H1 (cell line): ENCODE measurements around the gene PHC2. TPM values are rescaled to one million over a fixed set of nuclear protein-coding genes. Genes with fewer than 3 reads are reported as not detected.

ENCODE experiments used
- CTCF ChIA-PET: fragments of 300-600 bp; sonication (Branson Sonifier 250); formaldehyde crosslinking; loops from one replicate; lab custom pipeline; 2021; ENCODE audit not compliant: partially characterized antibody; lab: Charles Lee
- POLR2A ChIA-PET: fragments of 300-600 bp; sonication (Branson Sonifier 250); formaldehyde crosslinking; loops from one replicate; lab custom pipeline; 2021; ENCODE audit warnings: inconsistent platforms; ENCODE audit not compliant: partially characterized antibody; lab: Charles Lee
- DNase-seq, 2 experiments: peaks; one replicate each; pipeline versions ENCODE4 v3.0.0 to v3.0.0-alpha.2; 2010 to 2022; ENCODE audit warnings: low spot score in 2 of 2, low read depth in 1 of 2, mixed read lengths in 1 of 2
- FAIRE-seq: peaks from 2 replicates; lab custom pipeline; 2011; peaks lifted over from hg19 to GRCh38; lab: Jason Lieb, UNC
- H2AFZ ChIP-seq: 2 replicates; pipeline ENCODE4 v1.8.1; 2012; ENCODE audit warnings: low read length, inconsistent platforms
- H2AK5ac ChIP-seq: 2 replicates; pipeline ENCODE4 v1.6.1; 2013; ENCODE audit warnings: low read depth, low read length
- H2BK120ac ChIP-seq: replicated peaks from 2 replicates; pipeline ENCODE3; 2013; ENCODE audit warnings: low read depth, low read length, inconsistent platforms
- H2BK12ac ChIP-seq: 2 replicates; pipeline ENCODE4 v1.6.1; 2013; ENCODE audit warnings: low read depth, low read length
- H2BK15ac ChIP-seq: 2 replicates; pipeline ENCODE4 v1.6.1; 2013; ENCODE audit warnings: low read length
- H2BK20ac ChIP-seq: 2 replicates; pipeline ENCODE4 v1.6.1; 2013; ENCODE audit warnings: low read length
- H2BK5ac ChIP-seq: 2 replicates; pipeline ENCODE4 v1.6.1; 2013; ENCODE audit warnings: low read depth, low read length
- H3K14ac ChIP-seq: 2 replicates; pipeline ENCODE4 v1.6.1; 2013; ENCODE audit warnings: inconsistent platforms; ENCODE audit not compliant: insufficient read length
- H3K18ac ChIP-seq: 2 replicates; pipeline ENCODE4 v1.6.1; 2013; ENCODE audit warnings: low read length; ENCODE audit errors: extremely low read depth
- H3K23ac ChIP-seq: 2 replicates; pipeline ENCODE4 v1.6.1; 2013; ENCODE audit warnings: inconsistent platforms; ENCODE audit not compliant: insufficient read length
- H3K23me2 ChIP-seq: 2 replicates; pipeline ENCODE4 v1.6.1; 2013; ENCODE audit warnings: low read depth, low read length
- H3K27ac ChIP-seq: 2 replicates; pipeline ENCODE4 v1.6.1; 2011; ENCODE audit warnings: low read depth, low read length, inconsistent platforms
- H3K27me3 ChIP-seq, 4 experiments: replicated peaks in 1 of 4; 1 replicate in 1 of 4; 2 replicates in 3 of 4; pipeline versions ENCODE4 v1.6.1 to v1.8.1; 2011 to 2013; ENCODE audit warnings: low read length in 3 of 4, mild to moderate bottlenecking in 3 of 4, inconsistent platforms in 2 of 4, mixed read lengths in 2 of 4, moderate library complexity in 1 of 4; ENCODE audit not compliant: control insufficient read depth in 3 of 4, insufficient read depth in 3 of 4; ENCODE audit errors: extremely low read depth in 1 of 4
- H3K36me3 ChIP-seq, 4 experiments: 2 replicates each; pipeline versions ENCODE4 v1.6.1 to v1.8.1; 2011 to 2013; ENCODE audit warnings: mild to moderate bottlenecking in 4 of 4, low read length in 3 of 4, moderate library complexity in 2 of 4, control low read depth in 1 of 4, inconsistent platforms in 1 of 4; ENCODE audit not compliant: insufficient read depth in 4 of 4, control insufficient read depth in 2 of 4
- H3K4ac ChIP-seq: replicated peaks from 2 replicates; pipeline ENCODE3; 2013; ENCODE audit warnings: low read length, low read depth, mixed read lengths, inconsistent platforms; ENCODE audit not compliant: insufficient read length
- H3K4me1 ChIP-seq, 4 experiments: replicated peaks in 1 of 4; 1 replicate in 1 of 4; 2 replicates in 3 of 4; pipeline versions ENCODE4 v1.6.1 to v1.8.1; 2011 to 2013; ENCODE audit warnings: low read length in 3 of 4, inconsistent platforms in 2 of 4, mixed read lengths in 1 of 4; ENCODE audit not compliant: insufficient read depth in 4 of 4, control insufficient read depth in 3 of 4
- H3K4me2 ChIP-seq, 2 experiments: 2 replicates each; pipeline versions ENCODE4 v1.6.1 to v1.8.1; 2011 to 2013; ENCODE audit warnings: low read depth in 2 of 2, low read length in 2 of 2, control low read depth in 1 of 2, inconsistent platforms in 1 of 2, mild to moderate bottlenecking in 1 of 2; ENCODE audit not compliant: insufficient read depth in 1 of 2
- H3K4me3 ChIP-seq, 4 experiments: fragments of 200-600, 300-600 bp in 1 of 4; sonication (generic), shearing (Covaris generic), sonication (Bioruptor Twin) in 1 of 4; 2 replicates each; pipeline versions ENCODE4 v1.5.1 to v1.8.1; 2011 to 2016; ENCODE audit warnings: low read length in 4 of 4, low read depth in 3 of 4, control low read depth in 2 of 4, inconsistent platforms in 2 of 4, mild to moderate bottlenecking in 2 of 4, mixed read lengths in 1 of 4, moderate library complexity in 1 of 4; ENCODE audit not compliant: insufficient read depth in 2 of 4; ENCODE audit errors: extremely low read depth in 1 of 4
- H3K56ac ChIP-seq: replicated peaks from 2 replicates; pipeline ENCODE3; 2013; ENCODE audit warnings: low read depth, mild to moderate bottlenecking, mixed read lengths, low read length, inconsistent platforms; ENCODE audit not compliant: insufficient read length
- H3K79me1 ChIP-seq: 2 replicates; pipeline ENCODE4 v1.6.1; 2013; ENCODE audit warnings: low read depth, low read length, control low read depth
- H3K79me2 ChIP-seq, 2 experiments: 2 replicates each; pipeline versions ENCODE4 v1.6.1 to v1.8.1; 2012 to 2013; ENCODE audit warnings: low read length in 2 of 2, mild to moderate bottlenecking in 2 of 2, inconsistent platforms in 1 of 2; ENCODE audit not compliant: insufficient read depth in 2 of 2, control insufficient read depth in 1 of 2
- H3K9ac ChIP-seq, 4 experiments: replicated peaks in 1 of 4; 1 replicate in 1 of 4; 2 replicates in 3 of 4; pipeline versions ENCODE4 v1.6.1 to v1.8.1; 2011 to 2013; ENCODE audit warnings: low read depth in 3 of 4, low read length in 3 of 4, control low read depth in 2 of 4, mild to moderate bottlenecking in 2 of 4, moderate library complexity in 2 of 4, inconsistent platforms in 1 of 4; ENCODE audit errors: extremely low read depth in 1 of 4
- H3K9me3 ChIP-seq, 2 experiments: 2 replicates each; pipeline versions ENCODE4 v1.6.1 to v1.8.1; 2012 to 2013; ENCODE audit warnings: mild to moderate bottlenecking in 2 of 2, moderate library complexity in 2 of 2, control low read depth in 1 of 2, inconsistent platforms in 1 of 2, low read depth in 1 of 2, low read length in 1 of 2, mixed read lengths in 1 of 2; ENCODE audit not compliant: insufficient read depth in 2 of 2
- H4K20me1 ChIP-seq, 2 experiments: replicated peaks in 1 of 2; 2 replicates each; pipeline versions ENCODE3 to v1.8.1; 2011 to 2013; ENCODE audit warnings: inconsistent platforms in 2 of 2, low read length in 2 of 2, mild to moderate bottlenecking in 1 of 2; ENCODE audit not compliant: insufficient read depth in 2 of 2, control insufficient read depth in 1 of 2
- H4K5ac ChIP-seq: 2 replicates; pipeline ENCODE4 v1.6.1; 2013; ENCODE audit warnings: low read length, low read depth, mixed read lengths, inconsistent platforms; ENCODE audit not compliant: insufficient read length
- H4K8ac ChIP-seq: 2 replicates; pipeline ENCODE4 v1.8.0; 2013; ENCODE audit warnings: mild to moderate bottlenecking, moderate library complexity, low read length, inconsistent platforms; ENCODE audit not compliant: insufficient read depth; ENCODE audit errors: extremely low read depth
- H4K91ac ChIP-seq: replicated peaks from 2 replicates; pipeline ENCODE3; 2013; ENCODE audit warnings: low read length, mixed read lengths, inconsistent platforms; ENCODE audit not compliant: insufficient read length
- BCL11A ChIP-seq, 2 experiments: IDR thresholded peaks; one replicate each; pipeline ENCODE4 v1.6.1; 2011; ENCODE audit warnings: low read depth in 2 of 2, low read length in 2 of 2, mild to moderate bottlenecking in 2 of 2
- CHD2 ChIP-seq: IDR thresholded peaks from 2 replicates; pipeline ENCODE4 v1.6.1; 2012; ENCODE audit warnings: low read length, improper control_type of control experiment
- GTF2F1 ChIP-seq: IDR thresholded peaks from 2 replicates; pipeline ENCODE4 v1.6.1; 2012; ENCODE audit warnings: low read depth, low read length, improper control_type of control experiment, borderline replicate concordance
- HDAC6 ChIP-seq: IDR thresholded peaks from one replicate; pipeline ENCODE4 v1.7.1; 2012; ENCODE audit warnings: low read depth, mild to moderate bottlenecking, inconsistent platforms, low read length, moderate library complexity
- JUN ChIP-seq: IDR thresholded peaks from 2 replicates; pipeline ENCODE4 v1.6.1; 2011; ENCODE audit warnings: low read depth, mild to moderate bottlenecking, improper control_type of control experiment, low read length
- MAFK ChIP-seq: IDR thresholded peaks from 2 replicates; pipeline ENCODE4 v1.6.1; 2012; ENCODE audit warnings: low read depth, mild to moderate bottlenecking, improper control_type of control experiment, low read length
- SIRT6 ChIP-seq: IDR thresholded peaks from one replicate; pipeline ENCODE4 v1.7.1; 2012; ENCODE audit warnings: low read length, inconsistent platforms
- ZNF274 ChIP-seq: IDR thresholded peaks from 2 replicates; pipeline ENCODE4 v1.7.0; 2012; ENCODE audit warnings: low read length, borderline replicate concordance; ENCODE audit errors: extremely low read depth
- WGBS, 2 experiments: shearing (Covaris generic) in 1 of 2; methylation state at CpG; one replicate each; pipeline versions ENCODE4 v1.1.6 to v1.1.7; 2013 to 2015; ENCODE audit warnings: low lambda C conversion rate in 2 of 2, mixed read lengths in 2 of 2, inconsistent platforms in 1 of 2, low coverage in 1 of 2, missing lambda C conversion rate in 1 of 2; ENCODE audit not compliant: insufficient replicate concordance in 2 of 2, insufficient coverage in 1 of 2, insufficient read length in 1 of 2; ENCODE audit errors: extremely low coverage in 1 of 2, missing lambda C conversion rate in 1 of 2; 5-methylcytosine and 5-hydroxymethylcytosine counted together
- polyA plus RNA-seq, 7 experiments: library from polyadenylated mRNA; depleted of rRNA in 3 of 7; stranded (reverse) in 5 of 7; unstranded in 2 of 7; fragments of >200 nt in 5 of 7; fragments of 200-250 nt in 2 of 7; gene quantifications; 1 replicate in 5 of 7; 2 replicates in 1 of 7; 4 replicates in 1 of 7; pipeline versions ENCODE4 v1.2.1 to v1.2.3, GENCODE V29; 2011 to 2013; ENCODE audit warnings: missing spikeins in 2 of 7, mixed read lengths in 2 of 7
- total RNA-seq: library from RNA; stranded (reverse); fragmentation: NEBNext Ultra II Directional; extraction: Animal tissue kit (Norgen Biotek cat#: 25700); gene quantifications from 2 replicates; pipeline ENCODE4 v1.2.1, GENCODE V29; 2021
- TF ChIP-seq, protein P1 (sequence below): IDR thresholded peaks from 2 replicates; pipeline ENCODE4 v1.6.1; 2011; ENCODE audit warnings: low read length, improper control_type of control experiment
- TF ChIP-seq, protein P2 (sequence below): IDR thresholded peaks from 2 replicates; pipeline ENCODE4 v1.6.1; 2012; ENCODE audit warnings: inconsistent platforms

PHC2 gene
- total and polyA plus RNA-seq, 2 of the 8 experiments (the other 6 are each of a cell fraction or from before 2014, with no cell fraction given) = 5.6 to 14.2 TPM

DNA sequence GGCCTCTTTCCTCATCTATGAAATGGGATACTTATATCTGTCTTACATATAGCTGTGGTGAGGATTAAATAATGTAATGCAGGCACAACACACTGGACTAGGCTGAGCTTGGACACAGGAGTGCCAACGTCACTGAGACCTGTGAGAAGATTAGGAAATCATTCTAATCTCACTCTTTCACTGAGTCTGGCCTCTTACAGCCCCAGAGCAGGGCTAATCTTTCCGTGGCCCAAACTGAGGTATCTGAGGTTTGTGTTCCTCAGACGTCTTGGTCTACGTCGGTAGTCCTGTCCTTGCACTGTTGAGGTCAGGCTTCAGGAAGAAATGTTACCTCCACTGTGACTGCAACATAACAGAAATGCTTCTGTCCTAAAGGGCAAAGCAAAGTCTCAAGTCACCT is 87.4 kb downstream of the PHC2 start:
- no peak overlapping the region for H3K4me2 ChIP-seq
- H3K79me2 ChIP-seq = no peaks in the 10 kb centered on the region
- no peak overlapping the region for H3K9ac ChIP-seq
- peaks cover 4 to 12% of the 10 kb centered on the region in 2 experiments for H4K20me1 ChIP-seq
- H3K79me1 ChIP-seq = no peaks in the 10 kb centered on the region
- no peak overlapping the region for H2AFZ ChIP-seq
- no peak overlapping the region for H3K56ac ChIP-seq
- POLR2A ChIA-PET = no interaction called here
- no peak overlapping the region; the same call in 1 of the 2 replicates for H2BK12ac ChIP-seq
- no peak overlapping the region for H3K4ac ChIP-seq
- 84% methylated on average over 5 of the region's 5 CpGs; no CpG with 5 or more reads in 1 of the 2 experiments for WGBS, 2 experiments
- no peak overlapping the region for H4K5ac ChIP-seq
- no peak overlapping the region for H4K8ac ChIP-seq
- no peaks in the 10 kb centered on the region for H3K23me2 ChIP-seq
- no peak overlapping the region for H2BK5ac ChIP-seq
- H3K23ac ChIP-seq = no peak overlapping the region
- H3K14ac ChIP-seq = no peak overlapping the region
- FAIRE-seq = no peak
- no peak for TF ChIP-seq ZNF274
- no peak for TF ChIP-seq JUN
- TF ChIP-seq GTF2F1 = no peak
- TF ChIP-seq MAFK = no peak
- TF ChIP-seq, protein P1, sequence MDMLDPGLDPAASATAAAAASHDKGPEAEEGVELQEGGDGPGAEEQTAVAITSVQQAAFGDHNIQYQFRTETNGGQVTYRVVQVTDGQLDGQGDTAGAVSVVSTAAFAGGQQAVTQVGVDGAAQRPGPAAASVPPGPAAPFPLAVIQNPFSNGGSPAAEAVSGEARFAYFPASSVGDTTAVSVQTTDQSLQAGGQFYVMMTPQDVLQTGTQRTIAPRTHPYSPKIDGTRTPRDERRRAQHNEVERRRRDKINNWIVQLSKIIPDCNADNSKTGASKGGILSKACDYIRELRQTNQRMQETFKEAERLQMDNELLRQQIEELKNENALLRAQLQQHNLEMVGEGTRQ = no peak
- TF ChIP-seq, protein P2, sequence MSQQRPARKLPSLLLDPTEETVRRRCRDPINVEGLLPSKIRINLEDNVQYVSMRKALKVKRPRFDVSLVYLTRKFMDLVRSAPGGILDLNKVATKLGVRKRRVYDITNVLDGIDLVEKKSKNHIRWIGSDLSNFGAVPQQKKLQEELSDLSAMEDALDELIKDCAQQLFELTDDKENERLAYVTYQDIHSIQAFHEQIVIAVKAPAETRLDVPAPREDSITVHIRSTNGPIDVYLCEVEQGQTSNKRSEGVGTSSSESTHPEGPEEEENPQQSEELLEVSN = no peak
- no peak for TF ChIP-seq SIRT6
- no peak for TF ChIP-seq BCL11A (IDR thresholded peaks at IDR 0.05; ENCODE audit: low read depth in 2 of 2, low read length in 2 of 2)
- no peak for TF ChIP-seq HDAC6
- no peak for TF ChIP-seq CHD2
- no peak overlapping the region for H2BK120ac ChIP-seq
- DNase-seq = no peak
- CTCF ChIA-PET = interaction anchor here (1.1 to 1.6 kb wide), 3 partner anchors 18 to 46 kb away, joined by 3 to 5 read pairs (median 4); no protein-coding TSS in a partner anchor
- H4K91ac ChIP-seq = no peak overlapping the region
- peaks cover 14 to 27% (median 23%) of the 10 kb centered on the region in 4 experiments for H3K27me3 ChIP-seq
- no peak overlapping the region for H2BK20ac ChIP-seq
- H3K27ac ChIP-seq = no peak overlapping the region
- no peaks in the 10 kb centered on the region for H3K36me3 ChIP-seq
- no peak overlapping the region for H3K18ac ChIP-seq
- H2BK15ac ChIP-seq = no peak overlapping the region
- H3K4me1 ChIP-seq = peaks cover 23 to 58% (median 34%) of the 10 kb centered on the region in 4 experiments
- H2AK5ac ChIP-seq = no peak overlapping the region
- no peaks in the 10 kb centered on the region for H3K9me3 ChIP-seq
- no peak overlapping the region for H3K4me3 ChIP-seq
